NCI-H82 treated with DMSO at 0.1 percent for 48 hours (cell line): Measurements from ENCODE around the gene NCF2.
A peak's percentile ranks its signal among the peaks of the same experiment; 100 is the strongest.
"Not testable (repeated sequence)": the region's sequence is repeated elsewhere in the genome, so short reads cannot be mapped to it uniquely, and the experiment has no call there.

ENCODE experiments used
- DNase-seq: peaks from one replicate; lab custom pipeline; 2025; ENCODE audit not compliant: unreplicated experiment; lab: John Stamatoyannopoulos, UW

The NCF2 gene

GRCh38 chr1:183590244-183591191, at the start of gene NCF2:
Gene NCF2, minus strand, starts transcription at chr1:183590459. Its CDS starts 130 bp downstream, at chr1:183590329.
- DNase-seq = no peak

- no peak for DNase-seq
Observed at GRCh38 chr1:183638649-183639387, 48.6 kb upstream of the NCF2 start.

GRCh38 chr1:183636783-183637182, 46.5 kb upstream of the NCF2 start:
- no peak for DNase-seq

GRCh38 chr1:183636334-183636682, 46.0 kb upstream of the NCF2 start:
- DNase-seq = no peak

- DNase-seq = peak; percentile 99
Observed at GRCh38 chr1:183635606-183636333, 45.5 kb upstream of the NCF2 start, which contains the start of gene ARPC5. Gene ARPC5, minus strand, starts transcription at chr1:183635783. Its CDS starts 124 bp downstream, at chr1:183635659.

- DNase-seq = no peak
Observed at GRCh38 chr1:183635099-183635605, 44.9 kb upstream of the NCF2 start.

- no peak for DNase-seq
Observed at GRCh38 chr1:183634429-183635065, 44.3 kb upstream of the NCF2 start.

- DNase-seq = peak; percentile 31
Observed at GRCh38 chr1:183633676-183634343, 43.6 kb upstream of the NCF2 start.

- no peak for DNase-seq
Observed at GRCh38 chr1:183632964-183633363, 42.7 kb upstream of the NCF2 start.

GRCh38 chr1:183632114-183632513, 41.9 kb upstream of the NCF2 start:
- DNase-seq = no peak

GRCh38 chr1:183630748-183631147, 40.5 kb upstream of the NCF2 start:
- peak; percentile 84 for DNase-seq

GRCh38 chr1:183628537-183628936, 38.3 kb upstream of the NCF2 start:
- no peak for DNase-seq

GRCh38 chr1:183626236-183626635, 36.0 kb upstream of the NCF2 start:
- DNase-seq = not testable (repeated sequence)

GRCh38 chr1:183622884-183623785, 32.9 kb upstream of the NCF2 start:
- peak; percentile 53 for DNase-seq

- no peak for DNase-seq
Observed at GRCh38 chr1:183622013-183622412, 31.8 kb upstream of the NCF2 start.

GRCh38 chr1:183620311-183620710, 30.1 kb upstream of the NCF2 start:
- no peak for DNase-seq

GRCh38 chr1:183619781-183620180, 29.5 kb upstream of the NCF2 start:
- no peak for DNase-seq

GRCh38 chr1:183618202-183618601, 27.9 kb upstream of the NCF2 start:
- DNase-seq = not testable (repeated sequence)

- DNase-seq = not testable (repeated sequence)
Observed at GRCh38 chr1:183612975-183613374, 22.7 kb upstream of the NCF2 start.
